ENCODE data around the gene CNRIP1. TPM values are rescaled to one million over a fixed set of nuclear protein-coding genes. Genes with fewer than 3 reads are reported as not detected.

Gene CNRIP1
- total RNA-seq, 1 donor from 2014 or later = 4.4 TPM

- no peak overlapping the region for H3K27ac ChIP-seq (ENCODE audit: low read depth, low read length)
- no peak overlapping the region for H3K4me3 ChIP-seq (ENCODE audit: insufficient read depth, low read depth, low read length)
- no peaks in the 10 kb centered on the region for H3K9me3 ChIP-seq (ENCODE audit: insufficient read depth, low read depth, low read length)
- DNase-seq (ENCODE audit: low read depth) (peak; percentile 23), FAIRE-seq (no peak)
- Mint-ChIP-seq H3K27me3 (ENCODE audit: low read depth, unreplicated experiment) (no peaks in the 10 kb centered on the region), H3K4me1 (ENCODE audit: low read depth, unreplicated experiment) (peaks cover 16% of the 10 kb centered on the region), H3K36me3 (ENCODE audit: low read depth, unreplicated experiment) (no peaks in the 10 kb centered on the region), H3K4me3 (ENCODE audit: unreplicated experiment) (no peak overlapping the region), H3K9me3 (ENCODE audit: unreplicated experiment) (no peaks in the 10 kb centered on the region), H3K27ac (ENCODE audit: unreplicated experiment) (no peak overlapping the region)
- H3K4me2 ChIP-seq (ENCODE audit: low read length) = peak overlapping the region; percentile 19
- H3K36me3 ChIP-seq (ENCODE audit: insufficient read depth, low read length) = no peaks in the 10 kb centered on the region
- H3K9ac ChIP-seq (ENCODE audit: low read length) = no peak overlapping the region
- no peak for TF ChIP-seq EZH2 (IDR thresholded peaks at IDR 0.05; ENCODE audit: insufficient read depth, low read length)
- no peak for TF ChIP-seq CTCF (IDR thresholded peaks at IDR 0.05; ENCODE audit: insufficient read depth, low read depth, low read length)
- no peaks in the 10 kb centered on the region for H3K79me2 ChIP-seq (ENCODE audit: insufficient read depth, low read length)
- no peaks in the 10 kb centered on the region for H3K4me1 ChIP-seq (ENCODE audit: insufficient read depth, low read length)
- H3K27me3 ChIP-seq (ENCODE audit: insufficient read depth, low read length) = no peaks in the 10 kb centered on the region
- no peaks in the 10 kb centered on the region for H4K20me1 ChIP-seq (ENCODE audit: insufficient read depth, low read length)
- no peak overlapping the region for H2AFZ ChIP-seq (ENCODE audit: low read depth, low read length)
These were observed 10.9 kb upstream of the CNRIP1 start for GRCh38 chr2:68330691-68331090.

- no peaks in the 10 kb centered on the region for H3K4me1 ChIP-seq (ENCODE audit: insufficient read depth, low read length)
- TF ChIP-seq CTCF (IDR thresholded peaks at IDR 0.05; ENCODE audit: insufficient read depth, low read depth, low read length) (no peak), EZH2 (IDR thresholded peaks at IDR 0.05; ENCODE audit: insufficient read depth, low read length) (no peak)
- Mint-ChIP-seq H3K36me3 (ENCODE audit: low read depth, unreplicated experiment) (no peaks in the 10 kb centered on the region), H3K9me3 (ENCODE audit: unreplicated experiment) (no peaks in the 10 kb centered on the region), H3K27me3 (ENCODE audit: low read depth, unreplicated experiment) (peaks cover 9% of the 10 kb centered on the region), H3K4me3 (ENCODE audit: unreplicated experiment) (no peak overlapping the region), H3K27ac (ENCODE audit: unreplicated experiment) (no peak overlapping the region), H3K4me1 (ENCODE audit: low read depth, unreplicated experiment) (peaks cover 16% of the 10 kb centered on the region)
- DNase-seq (ENCODE audit: low read depth) = no peak
- no peaks in the 10 kb centered on the region for H3K27me3 ChIP-seq (ENCODE audit: insufficient read depth, low read length)
- FAIRE-seq = no peak
- no peak overlapping the region for H3K27ac ChIP-seq (ENCODE audit: low read depth, low read length)
- H3K4me2 ChIP-seq (ENCODE audit: low read length) = no peak overlapping the region
- H3K79me2 ChIP-seq (ENCODE audit: insufficient read depth, low read length) = no peaks in the 10 kb centered on the region
- no peaks in the 10 kb centered on the region for H3K9me3 ChIP-seq (ENCODE audit: insufficient read depth, low read depth, low read length)
- no peaks in the 10 kb centered on the region for H4K20me1 ChIP-seq (ENCODE audit: insufficient read depth, low read length)
- H2AFZ ChIP-seq (ENCODE audit: low read depth, low read length) = no peak overlapping the region
- H3K9ac ChIP-seq (ENCODE audit: low read length) = no peak overlapping the region
- H3K4me3 ChIP-seq (ENCODE audit: insufficient read depth, low read depth, low read length) = no peak overlapping the region
- H3K36me3 ChIP-seq (ENCODE audit: insufficient read depth, low read length) = no peaks in the 10 kb centered on the region
These were observed 9.2 kb upstream of the CNRIP1 start for GRCh38 chr2:68328901-68329300.

GRCh38 chr2:68325056-68325455 lies 5.3 kb upstream of the CNRIP1 start:
- Histone ChIP-seq H3K9ac (ENCODE audit: low read length) (no peak overlapping the region), H3K4me1 (ENCODE audit: insufficient read depth, low read length) (peaks cover 5% of the 10 kb centered on the region), H3K79me2 (ENCODE audit: insufficient read depth, low read length) (no peaks in the 10 kb centered on the region), H3K27ac (ENCODE audit: low read depth, low read length) (no peak overlapping the region), H3K4me3 (ENCODE audit: insufficient read depth, low read depth, low read length) (no peak overlapping the region), H3K9me3 (ENCODE audit: insufficient read depth, low read depth, low read length) (no peaks in the 10 kb centered on the region), H3K4me2 (ENCODE audit: low read length) (no peak overlapping the region), H2AFZ (ENCODE audit: low read depth, low read length) (no peak overlapping the region), H4K20me1 (ENCODE audit: insufficient read depth, low read length) (no peaks in the 10 kb centered on the region), H3K27me3 (ENCODE audit: insufficient read depth, low read length) (no peaks in the 10 kb centered on the region), H3K36me3 (ENCODE audit: insufficient read depth, low read length) (no peaks in the 10 kb centered on the region)
- H3K4me3 Mint-ChIP-seq (ENCODE audit: unreplicated experiment) = no peak overlapping the region
- peaks cover 6% of the 10 kb centered on the region for H3K4me1 Mint-ChIP-seq (ENCODE audit: low read depth, unreplicated experiment)
- H3K9me3 Mint-ChIP-seq (ENCODE audit: unreplicated experiment) = no peaks in the 10 kb centered on the region
- no peak for TF ChIP-seq CTCF (IDR thresholded peaks at IDR 0.05; ENCODE audit: insufficient read depth, low read depth, low read length)
- TF ChIP-seq EZH2 (IDR thresholded peaks at IDR 0.05; ENCODE audit: insufficient read depth, low read length) = no peak
- DNase-seq (ENCODE audit: low read depth) (no peak), FAIRE-seq (no peak)
- peaks cover 25% of the 10 kb centered on the region for H3K27me3 Mint-ChIP-seq (ENCODE audit: low read depth, unreplicated experiment)
- H3K36me3 Mint-ChIP-seq (ENCODE audit: low read depth, unreplicated experiment) = no peaks in the 10 kb centered on the region
- H3K27ac Mint-ChIP-seq (ENCODE audit: unreplicated experiment) = no peak overlapping the region
